Measurements from ENCODE around the gene PPP2R5C.

GRCh38 chr14:101879529-101880336 lies 118.2 kb downstream of the PPP2R5C start:
- TF ChIP-seq POU6F1 (CRISPR knock-in tag; IDR thresholded peaks at IDR 0.05; ENCODE audit: borderline replicate concordance, low read depth) (no peak), SNAI2 (CRISPR knock-in tag; IDR thresholded peaks at IDR 0.05) (no peak), ZNF565 (CRISPR knock-in tag; conservative IDR thresholded peaks at IDR 0.05; ENCODE audit: low read depth) (no peak), ZFP30 (CRISPR knock-in tag; IDR thresholded peaks at IDR 0.05) (no peak), OSR1 (CRISPR knock-in tag; IDR thresholded peaks at IDR 0.05) (no peak)

Measured in SK-N-SH treated with all-trans-retinoic acid at 6 μM for 48 hours (cell line).